Trophoblast cell (in vitro differentiated cells and primary cell): ENCODE results near the gene KIAA0232.
A peak's percentile ranks its signal among the peaks of the same experiment; 100 is the strongest.

Experiments
- DNase-seq, 2 donors: peaks; one replicate each; pipeline ENCODE4 v3.0.0-alpha.2; 2016
- H2AFZ ChIP-seq: 2 replicates; pipeline ENCODE4 v1.6.1; 2013; ENCODE audit warnings: low read length, moderate library complexity, mild to moderate bottlenecking; ENCODE audit not compliant: insufficient read depth, poor library complexity
- H2AK5ac ChIP-seq: 2 replicates; pipeline ENCODE4 v1.6.1; 2013; ENCODE audit warnings: mild to moderate bottlenecking, low read length
- H2BK120ac ChIP-seq: 2 replicates; pipeline ENCODE4 v1.6.1; 2013; ENCODE audit warnings: low read length, mild to moderate bottlenecking, moderate library complexity; ENCODE audit not compliant: insufficient read depth, poor library complexity
- H2BK12ac ChIP-seq: 2 replicates; pipeline ENCODE4 v1.6.1; 2013; ENCODE audit warnings: mild to moderate bottlenecking, low read length, moderate library complexity
- H2BK5ac ChIP-seq: 2 replicates; pipeline ENCODE4 v1.6.1; 2013; ENCODE audit warnings: low read length, low read depth, moderate library complexity, mild to moderate bottlenecking; ENCODE audit not compliant: poor library complexity
- H3K14ac ChIP-seq: 2 replicates; pipeline ENCODE4 v1.6.1; 2013; ENCODE audit warnings: mild to moderate bottlenecking, low read length
- H3K18ac ChIP-seq: 2 replicates; pipeline ENCODE4 v1.6.1; 2013; ENCODE audit warnings: mild to moderate bottlenecking, low read length
- H3K23ac ChIP-seq: 2 replicates; pipeline ENCODE4 v1.6.1; 2013; ENCODE audit warnings: low read length
- H3K27ac ChIP-seq: 2 replicates; pipeline ENCODE4 v1.5.1; 2013; ENCODE audit warnings: low read depth, mild to moderate bottlenecking, inconsistent platforms, low read length, moderate library complexity
- H3K27me3 ChIP-seq: 2 replicates; pipeline ENCODE4 v1.6.1; 2013; ENCODE audit warnings: inconsistent platforms, mild to moderate bottlenecking, low read length, moderate library complexity; ENCODE audit not compliant: insufficient read depth
- H3K36me3 ChIP-seq, 2 experiments: 1 replicate in 1 of 2; 2 replicates in 1 of 2; pipeline ENCODE4 v1.6.1; 2013; ENCODE audit warnings: low read length in 2 of 2, mild to moderate bottlenecking in 2 of 2, moderate library complexity in 1 of 2; ENCODE audit not compliant: insufficient read depth in 2 of 2, control insufficient read depth in 1 of 2
- H3K4ac ChIP-seq: 2 replicates; pipeline ENCODE4 v1.6.1; 2013; ENCODE audit warnings: low read depth, mild to moderate bottlenecking, low read length, moderate library complexity
- H3K4me1 ChIP-seq, 2 experiments: 1 replicate in 1 of 2; 2 replicates in 1 of 2; pipeline ENCODE4 v1.6.1; 2013; ENCODE audit warnings: low read length in 2 of 2, mild to moderate bottlenecking in 2 of 2, moderate library complexity in 1 of 2; ENCODE audit not compliant: insufficient read depth in 2 of 2, control insufficient read depth in 1 of 2
- H3K4me2 ChIP-seq: 2 replicates; pipeline ENCODE4 v1.6.1; 2013; ENCODE audit warnings: inconsistent platforms, mild to moderate bottlenecking, low read length, moderate library complexity
- H3K4me3 ChIP-seq: 2 replicates; pipeline ENCODE4 v1.5.1; 2013; ENCODE audit warnings: mild to moderate bottlenecking, low read depth, low read length, inconsistent platforms
- H3K79me1 ChIP-seq: one replicate; pipeline ENCODE4 v1.6.1; 2013; ENCODE audit warnings: low read length
- H3K79me2 ChIP-seq: 2 replicates; pipeline ENCODE4 v1.6.1; 2013; ENCODE audit warnings: low read length, mild to moderate bottlenecking; ENCODE audit not compliant: control insufficient read depth, insufficient read depth, poor library complexity
- H3K9ac ChIP-seq: 2 replicates; pipeline ENCODE4 v1.6.1; 2013; ENCODE audit warnings: mild to moderate bottlenecking, low read length
- H3K9me3 ChIP-seq: 2 replicates; pipeline ENCODE4 v1.6.1; 2013; ENCODE audit warnings: low read depth, mild to moderate bottlenecking, control low read depth, inconsistent platforms, low read length; ENCODE audit not compliant: insufficient read depth
- H4K12ac ChIP-seq: 2 replicates; pipeline ENCODE4 v1.6.1; 2013; ENCODE audit warnings: low read depth, mild to moderate bottlenecking, low read length, moderate library complexity
- H4K8ac ChIP-seq: 2 replicates; pipeline ENCODE4 v1.6.1; 2013; ENCODE audit warnings: low read depth, mild to moderate bottlenecking, low read length, moderate library complexity
- H4K91ac ChIP-seq: one replicate; pipeline ENCODE4 v1.6.1; 2013; ENCODE audit warnings: low read depth, mild to moderate bottlenecking, low read length, moderate library complexity
- WGBS: extraction: QIAGEN DNeasy Blood & Tissue Kit; methylation state at CpG from one replicate; pipeline ENCODE4 v1.1.7; 2013; ENCODE audit warnings: missing lambda C conversion rate; ENCODE audit not compliant: insufficient read length, insufficient coverage; ENCODE audit errors: extremely low coverage; 5-methylcytosine and 5-hydroxymethylcytosine counted together

The KIAA0232 gene

DNA sequence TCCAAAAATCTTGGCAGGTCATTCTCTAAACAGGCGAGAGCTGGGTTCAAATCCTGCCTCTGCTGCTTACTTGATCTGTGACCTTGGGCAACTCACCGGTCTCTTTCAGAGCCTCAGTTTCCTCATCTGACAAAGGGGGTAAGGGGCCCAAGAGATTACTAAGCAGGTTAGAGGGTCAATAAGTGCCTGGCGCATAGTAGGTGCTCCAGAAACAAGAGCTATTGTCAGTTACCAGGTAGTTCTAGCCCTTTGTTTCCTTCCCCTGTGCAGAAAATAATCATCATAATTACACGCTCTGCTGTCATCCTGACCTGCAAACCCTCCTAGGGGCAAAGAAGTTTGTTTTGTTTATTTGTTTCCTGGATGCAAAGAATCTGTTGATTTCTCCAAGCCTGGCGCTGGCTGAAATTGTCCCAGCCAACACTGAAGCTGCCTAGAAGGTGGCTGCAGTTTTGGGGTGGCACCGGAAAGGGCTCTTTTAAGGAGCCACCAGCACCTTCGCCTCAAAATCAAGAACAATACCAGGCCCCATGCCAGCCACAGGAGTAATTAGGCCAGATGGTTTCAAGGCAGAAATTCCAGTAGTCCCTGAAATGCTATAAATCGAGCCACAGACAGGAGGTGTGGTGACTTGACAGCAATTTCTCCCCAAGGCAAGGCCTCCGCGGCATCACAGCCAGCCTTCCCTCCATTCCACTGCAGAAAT lies 10.2 kb upstream of the KIAA0232 start:
- no peaks in the 10 kb centered on the region for H3K36me3 ChIP-seq
- H3K79me2 ChIP-seq: no peaks in the 10 kb centered on the region
- H3K9ac ChIP-seq: no peak overlapping the region
- peaks cover 17 to 24% of the 10 kb centered on the region in 2 experiments for H3K4me1 ChIP-seq
- peak overlapping the region; percentile 3 for H4K91ac ChIP-seq
- no peak overlapping the region for H3K4me2 ChIP-seq
- no peak overlapping the region for H3K23ac ChIP-seq
- no peak overlapping the region for H2BK12ac ChIP-seq
- H3K27me3 ChIP-seq: no peaks in the 10 kb centered on the region
- H3K14ac ChIP-seq: no peak overlapping the region
- H3K79me1 ChIP-seq: peaks cover 7% of the 10 kb centered on the region
- H3K4me3 ChIP-seq: no peak overlapping the region
- peak; percentile 71 to 88 for DNase-seq
- H2BK120ac ChIP-seq: peak overlapping the region; percentile 21
- H2AK5ac ChIP-seq: no peak overlapping the region
- H3K9me3 ChIP-seq: no peaks in the 10 kb centered on the region
- no peak overlapping the region for H4K12ac ChIP-seq
- H2BK5ac ChIP-seq: peak overlapping the region; percentile 58
- H3K27ac ChIP-seq: peak overlapping the region; percentile 25
- no peak overlapping the region for H3K4ac ChIP-seq
- H3K18ac ChIP-seq: no peak overlapping the region
- WGBS: no CpG with 5 or more reads among the region's 10 CpGs
- no peak overlapping the region for H2AFZ ChIP-seq
- no peak overlapping the region for H4K8ac ChIP-seq

DNA sequence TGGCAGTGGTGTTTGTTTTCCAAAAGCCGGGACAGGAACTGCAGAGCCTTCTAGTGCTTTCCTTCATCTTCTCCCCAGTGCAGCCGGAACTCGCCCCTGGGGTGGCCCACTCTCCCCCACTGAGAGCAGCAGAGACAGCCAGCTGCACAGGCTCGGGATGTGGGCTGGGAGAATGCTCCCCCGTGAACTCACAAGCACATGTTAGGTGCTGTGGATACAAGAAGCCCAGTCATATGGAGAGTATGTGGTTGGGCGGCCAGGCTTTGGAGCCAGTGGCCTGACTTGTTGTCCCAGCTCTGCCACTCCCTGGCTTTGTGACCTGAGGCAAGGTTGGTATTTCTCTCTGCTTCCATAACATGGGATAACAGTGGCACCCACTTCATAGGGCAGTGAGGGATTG lies 9.4 kb upstream of the KIAA0232 start:
- Histone ChIP-seq H3K9ac (no peak overlapping the region), H3K23ac (no peak overlapping the region), H2BK12ac (no peak overlapping the region), H3K4me1 (peaks cover 17 to 24% of the 10 kb centered on the region in 2 experiments), H4K8ac (no peak overlapping the region), H3K79me1 (peaks cover 7% of the 10 kb centered on the region), H3K18ac (no peak overlapping the region), H2AK5ac (no peak overlapping the region), H3K4me2 (peak overlapping the region; percentile 6), H4K12ac (no peak overlapping the region), H3K4me3 (no peak overlapping the region), H4K91ac (no peak overlapping the region), H3K4ac (no peak overlapping the region), H3K9me3 (no peaks in the 10 kb centered on the region), H3K27ac (peak overlapping the region; percentile 25), H2AFZ (no peak overlapping the region), H2BK120ac (no peak overlapping the region), H3K14ac (no peak overlapping the region), H3K79me2 (no peaks in the 10 kb centered on the region), H3K27me3 (no peaks in the 10 kb centered on the region), H3K36me3 (no peaks in the 10 kb centered on the region), H2BK5ac (no peak overlapping the region)
- no CpG with 5 or more reads among the region's 6 CpGs for WGBS
- DNase-seq: peak; percentile 95 to 96

GRCh38 chr4:6773616-6774540 lies 8.6 kb upstream of the KIAA0232 start:
- H3K18ac ChIP-seq: no peak overlapping the region
- H2AFZ ChIP-seq: no peak overlapping the region
- no peak for DNase-seq
- H3K79me2 ChIP-seq: no peaks in the 10 kb centered on the region
- peak overlapping the region; percentile 10 for H3K27ac ChIP-seq
- no peak overlapping the region for H2AK5ac ChIP-seq
- no peak overlapping the region for H3K4me3 ChIP-seq
- peaks cover 11 to 22% of the 10 kb centered on the region in 2 experiments for H3K4me1 ChIP-seq
- H2BK5ac ChIP-seq: no peak overlapping the region
- H3K9me3 ChIP-seq: no peaks in the 10 kb centered on the region
- H4K12ac ChIP-seq: no peak overlapping the region
- no peak overlapping the region for H4K91ac ChIP-seq
- no peak overlapping the region for H2BK120ac ChIP-seq
- no peak overlapping the region for H3K14ac ChIP-seq
- no peak overlapping the region for H3K4me2 ChIP-seq
- peaks cover 7% of the 10 kb centered on the region for H3K79me1 ChIP-seq
- no peak overlapping the region for H4K8ac ChIP-seq
- no peak overlapping the region for H3K23ac ChIP-seq
- no peaks in the 10 kb centered on the region for H3K27me3 ChIP-seq
- no peak overlapping the region for H3K9ac ChIP-seq
- H3K36me3 ChIP-seq: no peaks in the 10 kb centered on the region
- WGBS: no CpG with 5 or more reads among the region's 16 CpGs
- no peak overlapping the region for H3K4ac ChIP-seq
- H2BK12ac ChIP-seq: no peak overlapping the region

DNA sequence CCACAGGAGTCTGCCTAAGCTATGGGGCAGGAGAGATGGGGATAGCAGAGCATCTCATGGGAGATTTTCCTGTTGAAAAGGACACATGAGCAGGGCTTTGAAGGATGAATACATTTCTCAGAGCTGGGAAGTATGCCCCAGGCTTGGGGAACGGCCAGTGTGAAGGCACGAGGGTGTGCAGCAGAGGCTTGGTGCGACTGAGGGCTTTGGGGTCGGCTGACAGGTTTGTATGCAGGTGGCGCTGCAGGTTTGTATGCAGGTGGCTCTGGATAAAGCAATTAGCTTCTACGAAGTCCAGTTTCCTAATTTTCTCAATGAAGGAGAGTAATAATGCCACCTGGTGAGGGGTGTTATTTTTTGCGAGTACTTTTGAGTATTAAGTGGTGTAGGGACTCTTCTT lies 6.8 kb upstream of the KIAA0232 start:
- Histone ChIP-seq H3K27ac (no peak overlapping the region), H3K4me3 (no peak overlapping the region), H4K12ac (no peak overlapping the region), H3K23ac (no peak overlapping the region), H3K4me2 (no peak overlapping the region), H3K4ac (no peak overlapping the region), H3K79me2 (no peaks in the 10 kb centered on the region), H4K91ac (no peak overlapping the region), H3K14ac (no peak overlapping the region), H3K4me1 (peaks cover 9 to 18% of the 10 kb centered on the region in 2 experiments), H2BK120ac (no peak overlapping the region), H3K9ac (no peak overlapping the region), H3K36me3 (no peaks in the 10 kb centered on the region), H3K18ac (no peak overlapping the region), H2BK12ac (no peak overlapping the region), H3K9me3 (no peaks in the 10 kb centered on the region), H3K27me3 (no peaks in the 10 kb centered on the region), H2AFZ (no peak overlapping the region), H2AK5ac (no peak overlapping the region), H2BK5ac (no peak overlapping the region), H4K8ac (no peak overlapping the region), H3K79me1 (peaks cover 7% of the 10 kb centered on the region)
- no CpG with 5 or more reads among the region's 7 CpGs for WGBS
- DNase-seq: no peak
